ENCODE results near the gene TGFBR3.

The TGFBR3 gene

DNA sequence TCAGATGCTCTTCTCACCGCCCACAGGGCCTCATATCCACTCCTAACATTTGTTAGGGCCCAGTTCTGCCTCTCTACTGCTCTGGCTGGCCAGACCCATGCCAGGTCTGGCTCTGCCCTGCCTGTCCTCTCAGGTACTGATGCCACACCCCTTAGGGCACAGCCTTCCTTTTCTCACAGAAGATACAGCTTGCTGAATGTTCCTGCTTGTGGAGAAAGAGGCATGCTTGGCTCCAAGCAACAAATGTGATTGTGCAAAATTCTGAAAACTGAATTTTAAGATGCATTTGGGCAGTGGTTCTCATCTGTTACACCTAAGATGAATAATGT, 178.1 kb downstream of the TGFBR3 start:
- no peaks in the 10 kb centered on the region for H3K9me3 ChIP-seq (ENCODE audit: control insufficient read depth, insufficient read depth, low read length)
- no peak overlapping the region for H3K9ac ChIP-seq (ENCODE audit: low read depth, low read length)
- no peaks in the 10 kb centered on the region for H3K36me3 ChIP-seq (ENCODE audit: insufficient read depth, low read length)
- peaks cover 20% of the 10 kb centered on the region for H3K4me1 ChIP-seq (ENCODE audit: insufficient read depth, low read length)

DNA sequence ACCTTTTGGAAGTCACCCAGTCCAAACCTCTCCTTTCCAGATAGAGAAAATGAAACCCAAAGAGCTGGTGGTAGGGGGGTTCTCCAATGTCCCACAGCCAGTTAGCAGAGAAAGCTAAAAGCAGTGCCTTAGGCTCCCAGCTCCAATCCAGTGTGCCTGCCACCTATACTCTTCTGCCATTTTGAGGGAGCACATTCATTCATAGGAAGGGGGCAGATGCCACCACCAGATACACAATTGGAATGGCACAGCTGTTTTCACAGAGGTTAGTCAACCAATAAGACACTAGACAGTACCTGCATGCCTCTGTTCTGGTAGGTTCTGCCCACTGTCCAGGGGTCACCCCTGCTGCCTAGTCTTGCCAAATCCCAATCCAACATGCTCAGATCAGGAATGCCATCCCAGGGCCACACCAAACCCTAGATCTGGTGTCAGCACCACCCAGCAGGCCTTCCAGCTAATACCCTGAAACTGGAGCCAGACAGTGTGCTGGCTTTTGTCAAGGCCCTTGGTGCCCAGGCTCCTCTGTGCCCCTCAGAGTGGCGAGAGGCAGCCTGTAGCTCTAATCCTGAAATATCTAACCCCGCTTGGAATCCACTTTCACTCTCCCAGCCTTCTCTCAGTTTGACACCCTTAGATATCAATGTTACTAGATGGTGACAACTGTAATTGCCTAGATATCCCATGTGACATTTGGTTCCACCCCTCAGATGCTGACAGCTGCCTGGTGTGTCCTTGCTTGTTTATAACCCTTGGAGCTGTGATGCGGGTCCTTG, 178.6 kb downstream of the TGFBR3 start:
- H3K9ac ChIP-seq (ENCODE audit: low read depth, low read length), result no peak overlapping the region
- no peaks in the 10 kb centered on the region for H3K9me3 ChIP-seq (ENCODE audit: control insufficient read depth, insufficient read depth, low read length)
- H3K4me1 ChIP-seq (ENCODE audit: insufficient read depth, low read length), result peaks cover 20% of the 10 kb centered on the region
- no peaks in the 10 kb centered on the region for H3K36me3 ChIP-seq (ENCODE audit: insufficient read depth, low read length)

DNA sequence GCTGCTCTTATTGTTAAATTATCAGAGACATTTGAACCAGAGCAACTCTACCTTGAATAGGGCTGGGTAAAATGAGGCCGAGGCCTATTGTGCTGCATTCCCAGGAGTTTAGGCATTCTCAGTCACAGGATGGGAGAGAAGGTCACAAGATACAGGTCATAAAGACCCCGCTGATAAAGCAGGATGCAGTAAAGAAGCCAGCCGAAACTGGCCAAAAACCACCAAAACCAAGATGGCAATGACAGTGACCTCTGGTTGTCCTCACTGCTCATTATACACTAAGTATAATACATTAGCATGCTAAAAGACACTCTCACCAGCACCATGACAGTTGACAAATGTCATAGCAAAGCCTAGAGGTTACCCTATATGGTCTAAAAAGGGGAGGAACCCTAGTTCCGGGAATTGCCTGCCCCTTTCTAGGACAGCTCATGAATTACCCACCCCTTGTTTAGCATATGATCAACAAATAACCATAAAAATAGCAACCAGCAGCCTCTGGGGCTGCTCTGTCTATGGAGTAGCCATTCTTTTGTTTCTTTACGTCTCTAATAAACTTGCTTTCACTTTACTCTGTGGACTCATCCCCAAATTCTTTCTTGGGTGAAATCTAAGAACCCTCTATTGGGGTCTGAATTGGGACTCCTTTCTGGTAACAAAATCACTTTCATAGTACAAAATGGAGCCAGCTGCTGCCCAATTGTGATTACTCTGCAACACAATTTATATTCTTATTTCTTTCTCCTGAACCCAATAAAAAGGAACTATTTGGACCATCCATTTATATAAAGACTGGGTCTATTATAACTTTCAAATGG, 179.6 kb downstream of the TGFBR3 start:
- peaks cover 20% of the 10 kb centered on the region for H3K4me1 ChIP-seq (ENCODE audit: insufficient read depth, low read length)
- H3K9ac ChIP-seq (ENCODE audit: low read depth, low read length), result no peak overlapping the region
- no peaks in the 10 kb centered on the region for H3K36me3 ChIP-seq (ENCODE audit: insufficient read depth, low read length)
- H3K9me3 ChIP-seq (ENCODE audit: control insufficient read depth, insufficient read depth, low read length), result no peaks in the 10 kb centered on the region

DNA sequence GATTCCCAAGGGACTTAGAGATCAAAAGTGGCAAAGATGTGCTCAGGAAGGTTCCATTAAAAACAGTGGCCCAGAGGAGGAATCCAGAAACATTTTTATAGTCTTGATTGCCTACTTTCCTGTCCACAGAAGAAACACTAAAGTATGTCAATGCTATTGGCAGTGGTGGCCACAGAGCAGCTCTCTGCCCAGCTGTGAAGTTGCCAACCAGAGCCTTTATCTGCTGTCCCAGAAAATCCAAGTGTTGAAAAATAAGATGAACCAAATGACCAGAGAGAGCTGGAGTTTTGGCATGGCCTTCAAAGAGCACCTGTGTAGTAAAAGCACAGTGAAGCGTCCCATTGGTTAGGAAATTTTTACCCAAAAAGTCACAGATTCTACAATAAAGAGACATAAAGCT, 181.2 kb downstream of the TGFBR3 start:
- Histone ChIP-seq H3K36me3 (ENCODE audit: insufficient read depth, low read length) (no peaks in the 10 kb centered on the region), H3K4me1 (ENCODE audit: insufficient read depth, low read length) (peaks cover 20% of the 10 kb centered on the region), H3K9ac (ENCODE audit: low read depth, low read length) (no peak overlapping the region), H3K9me3 (ENCODE audit: control insufficient read depth, insufficient read depth, low read length) (no peaks in the 10 kb centered on the region)

DNA sequence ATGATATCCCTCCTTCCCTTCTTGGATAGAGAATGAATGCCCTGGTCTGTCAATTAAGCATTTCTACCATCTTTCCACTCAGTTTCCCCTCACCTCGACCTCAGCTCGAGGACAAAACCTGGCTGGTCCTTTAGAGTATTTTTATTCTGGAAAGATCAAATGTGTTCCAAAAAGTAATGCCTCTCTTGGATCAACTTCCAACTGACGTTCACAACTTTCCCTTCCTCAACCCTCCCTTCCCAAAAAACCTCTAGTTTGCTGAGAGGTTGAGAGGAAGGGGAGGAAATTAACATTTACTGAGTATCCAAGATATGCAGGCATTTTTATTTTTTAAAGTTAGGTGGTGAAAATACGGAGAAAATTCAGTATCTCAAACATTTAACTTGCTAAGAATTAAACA, 182.9 kb downstream of the TGFBR3 start:
- H3K36me3 ChIP-seq (ENCODE audit: insufficient read depth, low read length), result no peaks in the 10 kb centered on the region

DNA sequence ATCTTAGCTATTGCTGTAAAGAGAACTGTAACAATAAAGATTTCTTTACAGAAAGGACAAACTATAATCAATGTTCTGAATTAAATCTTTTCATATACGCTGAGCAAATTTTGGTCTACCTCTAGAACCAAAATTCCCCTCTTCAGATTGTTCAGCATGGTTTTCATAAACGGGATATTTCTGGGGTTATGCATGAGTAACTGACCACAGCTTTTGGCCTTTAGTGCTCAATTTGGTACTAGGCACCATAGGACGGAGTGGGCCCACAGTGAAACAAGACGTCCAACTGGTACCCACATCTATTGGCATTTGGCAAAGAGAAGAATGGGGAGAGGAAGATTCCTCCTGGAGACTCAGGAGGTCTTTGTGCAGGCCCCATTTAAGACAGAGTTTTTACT, 184.5 kb downstream of the TGFBR3 start:
- no peaks in the 10 kb centered on the region for H3K9me3 ChIP-seq (ENCODE audit: control insufficient read depth, insufficient read depth, low read length)
- H3K4me1 ChIP-seq (ENCODE audit: insufficient read depth, low read length), result peaks cover 19% of the 10 kb centered on the region
- no peak overlapping the region for H3K9ac ChIP-seq (ENCODE audit: low read depth, low read length)
- no peaks in the 10 kb centered on the region for H3K36me3 ChIP-seq (ENCODE audit: insufficient read depth, low read length)

More for the DNA sequence above, 182.9 kb downstream of the TGFBR3 start:
- H3K9ac ChIP-seq (ENCODE audit: low read depth, low read length), result no peak overlapping the region
- H3K9me3 ChIP-seq (ENCODE audit: control insufficient read depth, insufficient read depth, low read length), result no peaks in the 10 kb centered on the region
- peaks cover 20% of the 10 kb centered on the region for H3K4me1 ChIP-seq (ENCODE audit: insufficient read depth, low read length)

DNA sequence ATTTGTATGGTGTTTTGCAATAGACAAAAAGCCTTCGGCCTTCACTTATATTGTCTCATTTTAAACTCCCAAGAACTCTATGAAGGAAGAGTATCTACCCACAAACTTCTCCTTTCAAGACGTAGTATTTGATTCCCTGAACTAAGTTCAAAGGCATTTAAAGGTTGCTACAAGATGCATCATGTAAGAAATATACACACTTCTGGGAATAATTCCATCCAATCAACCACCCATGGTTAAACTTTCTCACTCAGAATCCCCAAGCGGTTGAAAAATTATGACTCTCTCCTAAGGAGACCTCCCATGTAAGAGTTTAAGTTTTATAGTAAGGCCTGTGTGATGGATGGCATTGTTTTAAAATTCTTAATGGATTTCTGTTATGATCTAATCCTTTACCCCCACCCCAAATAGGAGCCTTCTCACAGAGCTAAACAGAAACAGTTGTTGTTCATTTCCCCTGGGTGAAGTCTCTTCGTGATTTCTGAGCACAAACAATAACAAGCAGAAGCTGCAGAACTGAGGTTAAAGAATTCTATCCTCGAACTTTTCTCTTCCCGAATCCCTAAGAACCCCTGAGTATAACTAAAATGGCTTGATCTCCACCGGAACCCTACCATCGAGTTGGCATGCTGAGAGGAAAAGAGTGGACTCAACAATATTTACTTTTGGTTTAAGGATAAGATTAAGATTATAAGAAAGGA, 185.0 kb downstream of the TGFBR3 start:
- Histone ChIP-seq H3K4me1 (ENCODE audit: insufficient read depth, low read length) (peaks cover 13% of the 10 kb centered on the region), H3K9me3 (ENCODE audit: control insufficient read depth, insufficient read depth, low read length) (no peaks in the 10 kb centered on the region), H3K9ac (ENCODE audit: low read depth, low read length) (no peak overlapping the region), H3K36me3 (ENCODE audit: insufficient read depth, low read length) (no peaks in the 10 kb centered on the region)

DNA sequence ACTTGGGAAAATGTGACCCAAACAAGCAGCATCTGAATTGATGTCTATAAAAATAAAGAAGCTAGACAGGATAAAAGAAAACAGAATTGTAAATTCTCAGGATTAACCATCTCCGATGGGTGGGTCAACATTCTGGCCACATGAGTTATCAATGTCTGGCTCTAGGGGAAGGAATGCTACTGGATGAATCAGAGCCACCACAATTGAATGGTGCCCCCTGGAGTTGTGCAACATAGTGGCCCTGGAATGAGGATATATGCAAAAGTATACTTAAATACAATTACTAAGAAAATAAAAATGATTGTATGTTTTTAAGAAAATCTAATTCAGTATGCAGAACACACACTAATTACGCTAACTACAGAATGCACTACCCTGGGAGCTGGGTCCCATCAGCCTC, 185.6 kb downstream of the TGFBR3 start:
- H3K9me3 ChIP-seq (ENCODE audit: control insufficient read depth, insufficient read depth, low read length), result no peaks in the 10 kb centered on the region
- H3K36me3 ChIP-seq (ENCODE audit: insufficient read depth, low read length), result no peaks in the 10 kb centered on the region
- H3K9ac ChIP-seq (ENCODE audit: low read depth, low read length), result no peak overlapping the region
- peaks cover 8% of the 10 kb centered on the region for H3K4me1 ChIP-seq (ENCODE audit: insufficient read depth, low read length)

DNA sequence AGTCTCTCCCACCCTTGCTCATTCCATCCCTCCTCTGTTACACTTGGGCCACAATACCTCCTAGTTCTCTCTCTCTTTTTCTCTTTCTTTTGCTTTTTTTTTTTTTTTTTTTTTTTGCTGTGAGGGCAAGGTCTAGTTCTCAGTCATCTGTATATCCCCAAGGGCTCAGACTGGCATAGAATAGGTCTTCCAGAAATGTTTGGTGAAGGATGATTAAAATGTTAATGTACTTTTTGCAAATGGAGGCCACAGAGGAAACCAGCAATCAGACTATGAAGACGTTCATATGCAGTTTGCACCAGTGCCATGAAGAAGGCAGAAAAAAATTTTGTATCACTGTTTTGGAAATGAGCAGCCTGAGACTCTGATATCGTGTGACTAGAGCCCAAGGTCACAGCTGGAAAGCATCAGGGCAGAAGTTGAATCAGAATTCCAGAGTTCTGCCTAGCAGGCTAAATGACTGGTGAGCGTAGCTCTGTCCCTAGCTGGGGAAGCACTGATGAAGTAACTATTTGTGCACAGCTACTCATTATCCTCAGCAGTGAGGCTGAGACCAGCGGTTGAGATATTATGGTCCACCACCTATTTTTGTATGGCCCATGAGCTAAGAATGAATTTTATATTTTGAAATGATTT, 186.5 kb downstream of the TGFBR3 start:
- Histone ChIP-seq H3K9ac (ENCODE audit: low read depth, low read length) (no peak overlapping the region), H3K36me3 (ENCODE audit: insufficient read depth, low read length) (no peaks in the 10 kb centered on the region), H3K9me3 (ENCODE audit: control insufficient read depth, insufficient read depth, low read length) (no peaks in the 10 kb centered on the region), H3K4me1 (ENCODE audit: insufficient read depth, low read length) (peaks cover 1% of the 10 kb centered on the region; the same call in 1 of the 2 replicates)

DNA sequence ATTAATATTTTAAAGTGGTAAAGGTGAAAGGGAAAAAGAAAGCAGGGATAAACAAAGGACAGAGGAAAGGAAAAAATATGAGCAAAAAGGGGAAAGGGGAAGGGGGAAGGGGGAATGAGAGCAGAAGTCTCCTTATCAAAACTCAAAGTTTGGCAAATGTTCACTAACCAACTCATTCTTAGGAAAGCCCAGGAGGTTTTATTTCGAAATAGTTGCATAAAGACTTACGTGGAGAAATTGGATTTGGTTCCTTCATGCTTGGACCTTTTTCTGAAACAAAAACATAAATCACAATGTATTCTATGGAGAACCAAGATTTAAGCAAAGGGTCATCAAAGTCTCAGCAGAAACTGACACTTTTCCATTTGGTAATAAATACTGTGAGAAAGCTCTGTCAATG, 188.1 kb downstream of the TGFBR3 start:
- Histone ChIP-seq H3K36me3 (ENCODE audit: insufficient read depth, low read length) (no peaks in the 10 kb centered on the region), H3K9ac (ENCODE audit: low read depth, low read length) (no peak overlapping the region), H3K9me3 (ENCODE audit: control insufficient read depth, insufficient read depth, low read length) (no peaks in the 10 kb centered on the region), H3K4me1 (ENCODE audit: insufficient read depth, low read length) (no peaks in the 10 kb centered on the region)

DNA sequence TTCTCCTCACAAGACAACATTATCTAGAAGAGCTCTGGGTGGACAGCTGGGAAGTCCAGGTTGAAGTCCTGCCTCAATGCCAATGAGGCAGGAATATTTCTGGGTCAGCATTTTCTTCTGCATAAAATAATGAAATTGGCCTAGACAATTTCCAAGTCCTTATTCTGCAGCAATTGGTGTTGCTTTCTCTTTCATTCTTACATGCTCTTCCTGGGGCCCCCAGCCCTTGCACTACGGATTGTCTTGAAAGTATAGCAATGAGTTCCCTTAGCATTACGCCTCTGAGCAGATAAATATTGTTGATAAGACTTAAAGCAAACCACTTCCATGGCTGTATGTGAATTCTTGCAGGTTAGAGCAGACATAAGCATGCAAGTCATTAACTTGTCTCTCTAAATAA, 188.5 kb downstream of the TGFBR3 start:
- Histone ChIP-seq H3K9ac (ENCODE audit: low read depth, low read length) (no peak overlapping the region), H3K9me3 (ENCODE audit: control insufficient read depth, insufficient read depth, low read length) (no peaks in the 10 kb centered on the region), H3K4me1 (ENCODE audit: insufficient read depth, low read length) (no peaks in the 10 kb centered on the region), H3K36me3 (ENCODE audit: insufficient read depth, low read length) (no peaks in the 10 kb centered on the region)

DNA sequence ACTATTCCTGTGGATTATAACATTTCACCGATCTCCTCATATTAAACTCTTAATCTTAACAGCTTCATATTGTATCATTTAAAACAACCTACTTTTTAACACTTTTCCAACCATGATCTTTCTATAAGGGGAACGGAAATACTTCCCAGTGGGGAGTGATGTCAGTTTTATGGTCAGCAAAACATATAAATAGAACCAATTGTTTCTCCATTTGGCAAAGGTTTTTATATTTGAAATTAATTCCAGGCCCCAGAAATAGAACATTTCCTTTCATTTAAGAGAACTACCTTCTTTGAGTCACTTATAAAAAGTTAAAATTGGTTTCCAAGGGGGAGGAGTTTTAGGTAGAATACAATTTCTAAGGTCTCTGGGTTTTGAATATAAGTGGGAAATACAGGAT, 189.6 kb downstream of the TGFBR3 start:
- H3K9ac ChIP-seq (ENCODE audit: low read depth, low read length), result no peak overlapping the region
- H3K36me3 ChIP-seq (ENCODE audit: insufficient read depth, low read length), result no peaks in the 10 kb centered on the region
- no peaks in the 10 kb centered on the region for H3K4me1 ChIP-seq (ENCODE audit: insufficient read depth, low read length)

DNA sequence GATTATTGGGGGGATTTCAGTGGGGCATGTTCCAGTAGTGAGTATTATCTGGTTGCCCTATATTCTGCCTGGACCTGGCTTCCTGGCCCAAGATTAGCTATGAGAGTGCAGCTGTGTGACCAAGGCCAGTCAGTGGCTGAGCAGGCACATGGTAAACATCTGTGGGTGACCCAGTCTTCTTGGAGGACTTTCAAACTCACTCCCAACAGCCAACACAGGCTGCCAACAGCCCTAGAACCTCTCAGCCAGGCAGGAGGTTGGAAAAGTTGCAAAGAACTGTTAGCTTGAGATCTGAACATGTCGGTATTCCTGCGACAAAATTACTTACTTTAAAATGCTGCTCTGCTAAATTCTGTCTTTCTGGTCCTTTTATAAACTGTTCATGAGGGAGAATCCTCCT, 192.4 kb downstream of the TGFBR3 start:
- Histone ChIP-seq H3K9me3 (ENCODE audit: control insufficient read depth, insufficient read depth, low read length) (no peaks in the 10 kb centered on the region), H3K36me3 (ENCODE audit: insufficient read depth, low read length) (no peaks in the 10 kb centered on the region), H3K4me1 (ENCODE audit: insufficient read depth, low read length) (peaks cover 4% of the 10 kb centered on the region; the same call in 1 of the 2 replicates), H3K9ac (ENCODE audit: low read depth, low read length) (no peak overlapping the region)

More for the DNA sequence above, 189.6 kb downstream of the TGFBR3 start:
- no peaks in the 10 kb centered on the region for H3K9me3 ChIP-seq (ENCODE audit: control insufficient read depth, insufficient read depth, low read length)

DNA sequence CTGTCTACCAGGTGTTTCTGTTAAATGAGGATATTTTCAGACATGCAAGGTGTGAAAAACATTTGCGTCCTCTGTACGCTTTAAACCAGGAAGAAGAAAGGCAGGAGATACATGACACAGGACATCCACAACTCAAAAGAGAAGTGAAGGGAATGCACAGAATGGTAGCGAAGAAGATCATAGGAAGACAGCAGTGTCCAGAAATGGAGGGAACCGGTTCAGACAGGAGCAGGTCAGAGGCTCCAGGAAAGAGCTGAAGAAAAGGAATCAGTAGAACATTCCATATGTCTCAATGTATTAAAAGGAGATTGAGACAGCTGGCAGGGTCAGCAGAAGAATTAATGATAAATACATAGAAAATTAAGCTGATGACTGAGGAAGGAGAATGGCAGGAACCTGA, 194.4 kb downstream of the TGFBR3 start:
- H3K4me1 ChIP-seq (ENCODE audit: insufficient read depth, low read length), result peaks cover 4% of the 10 kb centered on the region; the same call in 1 of the 2 replicates
- no peaks in the 10 kb centered on the region for H3K36me3 ChIP-seq (ENCODE audit: insufficient read depth, low read length)
- H3K9ac ChIP-seq (ENCODE audit: low read depth, low read length), result no peak overlapping the region
- no peaks in the 10 kb centered on the region for H3K9me3 ChIP-seq (ENCODE audit: control insufficient read depth, insufficient read depth, low read length)

Measured in ES-I3 (cell line).